Motor neuron (in vitro differentiated cells): ENCODE measurements around the gene ZNF620. TPM values are rescaled to one million over a fixed set of nuclear protein-coding genes. Genes with fewer than 3 reads are reported as not detected.
"Not testable (repeated sequence)": the region's sequence is repeated elsewhere in the genome, so short reads cannot be mapped to it uniquely, and the experiment has no call there.

Source experiments
- ATAC-seq, 8 experiments: fragments of 200-7000 bp; cut with Tn5 transposase; replicated peaks in 6 of 8; 2 replicates each; pipeline ENCODE4 v1.8.0; 2021; ENCODE audit warnings: mild to moderate bottlenecking in 8 of 8, moderate library complexity in 8 of 8
- H3K27ac ChIP-seq, 2 donors: fragments of 250-450 bp; sonication (Bioruptor Pico); 2 replicates each; pipeline ENCODE4 v1.9.0; 2021; ENCODE audit warnings: antibody characterized with exemption in 2 of 2, mild to moderate bottlenecking in 2 of 2, moderate library complexity in 1 of 2
- H3K4me1 ChIP-seq, 2 donors: fragments of 250-450 bp; sonication (Bioruptor Pico); replicated peaks in 1 of 2; 2 replicates each; pipeline ENCODE4 v1.6.1; 2021; ENCODE audit warnings: antibody characterized with exemption in 2 of 2, mild to moderate bottlenecking in 2 of 2, moderate library complexity in 1 of 2
- H3K4me3 ChIP-seq, 5 donors: fragments of 250-450 bp; sonication (Bioruptor Pico); 2 replicates each; pipeline ENCODE4 v1.9.0; 2021; ENCODE audit warnings: antibody characterized with exemption in 5 of 5, mild to moderate bottlenecking in 5 of 5, moderate library complexity in 4 of 5
- WGBS, 10 experiments: fragments of 450-650 bp; shearing (Covaris generic); methylation state at CpG; one replicate each; pipeline ENCODE4 v1.0.0; 2022; 5-methylcytosine and 5-hydroxymethylcytosine counted together
- in situ Hi-C, 9 experiments: fragments of 400-800 bp; cut with MboI; loops; one replicate each; pipeline ENCODE4 v1.15.0; 2021; ENCODE audit warnings: low sequenced_read_pairs in 9 of 9, low pct_unique_long_range_greater_than_20kb in 2 of 9; ENCODE audit not compliant: unreplicated experiment in 9 of 9
- total RNA-seq, 8 experiments: library from RNA; unstranded; fragments of 300-600 nt; gene quantifications; 2 replicates each; pipeline versions ENCODE4 v1.2.3 to v1.2.4, GENCODE V29; 2022

Gene ZNF620
- total RNA-seq, 8 experiments from 2014 or later = 1.0 to 19.7 (median 10.2) TPM

GRCh38 chr3:40565629-40566028, 59.8 kb downstream of the ZNF620 start:
- H3K4me1 ChIP-seq, ATAC-seq, H3K27ac ChIP-seq, H3K4me3 ChIP-seq: not testable (repeated sequence)
- in situ Hi-C loops = loop anchor here in 1 of 9 experiments (25.0 kb wide), 1 partner anchor 228 kb away; no protein-coding TSS in a partner anchor
- 17 to 92% (median 73%) methylated on average over 1 to 5 of the region's 5 CpGs for WGBS, 10 experiments

GRCh38 chr3:40566694-40567093, 60.9 kb downstream of the ZNF620 start:
- in situ Hi-C loops = loop anchor here in 1 of 9 experiments (25.0 kb wide), 1 partner anchor 229 kb away; no protein-coding TSS in a partner anchor
- no peak for ATAC-seq
- Histone ChIP-seq H3K4me3 (no peak overlapping the region), H3K4me1 (no peaks in the 10 kb centered on the region), H3K27ac (no peak overlapping the region)
- WGBS, 10 experiments = 0 to 67% (median 56%) methylated on average over 1 to 4 of the region's 4 CpGs; no CpG with 5 or more reads in 2 of the 10 experiments

Other genes starting within 250 kb of the ZNF620 start
- 100 to 1,000 TPM in 1 of 8 experiments, 10 to 100 TPM in 7; 25.1 to 150 (median 63.5) TPM for gene EIF1B, start 196.3 kb upstream of the ZNF620 start, total RNA-seq
- gene ENTPD3, start 118.9 kb upstream of the ZNF620 start, total RNA-seq = 1 to 10 TPM in 2 of 8 experiments, under 1 TPM in 6; 0.05 to 3.0 (median 0.36) TPM
- gene RPL14, start 48.7 kb upstream of the ZNF620 start, total RNA-seq = 1,000 to 10,000 TPM in 7 of 8 experiments, 100 to 1,000 TPM in 1; 845 to 1,681 (median 1,216) TPM
- gene ZNF619, start 28.9 kb upstream of the ZNF620 start, total RNA-seq = 1 to 10 TPM; 1.3 to 7.9 (median 5.6) TPM
- gene ZNF621, start 18.9 kb downstream of the ZNF620 start, total RNA-seq = 10 to 100 TPM in 7 of 8 experiments, 1 to 10 TPM in 1; 8.7 to 31.8 (median 16.2) TPM